ENCODE data around the gene ACADL.

The ACADL gene

DNA sequence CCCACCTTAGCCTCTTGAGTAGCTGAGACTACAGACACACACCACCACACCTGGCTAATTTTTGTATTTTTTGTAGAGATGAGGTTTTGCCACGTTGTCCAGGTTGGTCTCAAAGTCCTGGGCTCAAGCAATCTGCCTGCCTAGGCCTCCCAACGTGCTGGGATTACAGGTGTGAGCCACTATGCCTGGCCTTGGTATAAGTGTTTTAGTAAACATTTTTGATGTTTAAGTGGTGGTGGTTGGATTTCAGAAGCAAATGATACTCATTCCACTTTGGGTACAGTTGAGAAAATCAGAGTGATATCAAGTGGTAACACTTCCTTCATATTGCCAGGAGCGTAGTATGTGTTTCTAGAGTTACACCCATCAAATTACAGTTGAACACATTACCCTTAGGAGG lies 25.4 kb downstream of the ACADL start:
- in situ Hi-C loops (cut with HindIII; ENCODE audit: low pct_ligation_motif_present, low sequenced_read_pairs) = loop anchor here (10.0 kb wide), 1 partner anchor 225 kb away; no protein-coding TSS in a partner anchor
- TF ChIP-seq CTCF (IDR thresholded peaks at IDR 0.05; ENCODE audit: low read depth, low read length, missing control alignments) = no peak
- no peaks in the 10 kb centered on the region for H3K36me3 ChIP-seq (replicated peaks)

DNA sequence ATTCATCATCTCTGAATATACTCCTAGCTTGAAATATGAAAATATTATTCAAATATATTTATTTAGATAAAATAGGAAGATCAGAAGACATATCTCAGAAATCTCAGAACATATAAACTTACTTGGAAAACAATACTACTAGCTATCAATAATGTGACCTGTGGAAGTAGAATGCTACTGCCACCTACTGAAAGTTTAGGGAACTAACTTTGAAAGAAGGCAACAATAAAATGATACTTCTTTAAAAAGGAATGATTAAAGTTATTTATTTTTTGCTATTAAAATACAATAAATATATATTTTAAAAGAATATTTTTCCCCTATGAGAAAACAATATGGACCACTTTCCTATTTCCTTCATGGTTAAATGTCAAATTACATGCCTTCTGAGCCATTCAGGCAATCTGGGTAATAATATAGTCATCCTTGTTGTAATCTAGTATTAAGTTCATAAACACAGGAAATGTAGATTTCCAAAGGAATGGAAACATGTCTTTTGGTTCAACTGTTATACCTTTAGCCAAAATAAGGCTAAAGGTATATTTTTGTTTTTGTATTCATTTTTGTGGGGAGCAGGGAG lies 26.0 kb downstream of the ACADL start:
- no peak for DNase-seq
- no peak overlapping the region for H3K4me3 ChIP-seq (ENCODE audit: low read depth, low read length)
- H3K27ac ChIP-seq = no peak overlapping the region
- in situ Hi-C loops (cut with HindIII; ENCODE audit: low pct_ligation_motif_present, low sequenced_read_pairs) = loop anchor here (10.0 kb wide), 1 partner anchor 224 kb away; no protein-coding TSS in a partner anchor
- no peaks in the 10 kb centered on the region for H3K27me3 ChIP-seq (replicated peaks)
- peak; percentile 51 for TF ChIP-seq CTCF (IDR thresholded peaks at IDR 0.05; ENCODE audit: low read depth, low read length, missing control alignments)
- no peaks in the 10 kb centered on the region for H3K36me3 ChIP-seq (replicated peaks)

More for the DNA sequence above, 25.4 kb downstream of the ACADL start:
- Histone ChIP-seq H3K27ac (no peak overlapping the region), H3K27me3 (replicated peaks) (no peaks in the 10 kb centered on the region), H3K4me3 (ENCODE audit: low read depth, low read length) (no peak overlapping the region)
- DNase-seq = no peak

GRCh38 chr2:210198326-210198725 lies 26.9 kb downstream of the ACADL start:
- Histone ChIP-seq H3K36me3 (replicated peaks) (no peaks in the 10 kb centered on the region), H3K27ac (no peak overlapping the region), H3K4me3 (ENCODE audit: low read depth, low read length) (no peak overlapping the region), H3K27me3 (replicated peaks) (no peaks in the 10 kb centered on the region)
- in situ Hi-C loops (cut with HindIII; ENCODE audit: low pct_ligation_motif_present, low sequenced_read_pairs) = loop anchor here (10.0 kb wide), 1 partner anchor 224 kb away; no protein-coding TSS in a partner anchor
- no peak for TF ChIP-seq CTCF (IDR thresholded peaks at IDR 0.05; ENCODE audit: low read depth, low read length, missing control alignments)
- DNase-seq = no peak

DNA sequence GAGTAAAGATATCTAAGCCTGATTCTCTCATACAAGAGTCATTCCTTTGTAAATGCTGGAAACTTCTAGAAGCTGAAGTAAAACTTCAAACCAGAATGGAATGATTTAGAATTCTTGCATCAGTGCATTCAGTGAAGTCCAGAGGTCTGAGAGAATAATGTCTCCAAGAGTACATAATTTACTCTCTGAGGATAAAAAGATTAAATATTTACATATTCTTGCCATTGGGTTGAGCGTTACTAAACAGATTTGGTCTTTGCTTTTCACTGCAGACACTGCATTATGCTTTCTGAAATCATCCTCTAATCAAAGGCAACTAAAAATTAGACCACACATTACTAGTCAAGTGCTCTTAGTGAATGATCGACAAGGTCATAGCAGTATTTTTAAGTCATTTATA lies 27.5 kb downstream of the ACADL start:
- H3K27ac ChIP-seq = no peak overlapping the region
- in situ Hi-C loops (cut with HindIII; ENCODE audit: low pct_ligation_motif_present, low sequenced_read_pairs) = loop anchor here (10.0 kb wide), 1 partner anchor 223 kb away; no protein-coding TSS in a partner anchor

DNA sequence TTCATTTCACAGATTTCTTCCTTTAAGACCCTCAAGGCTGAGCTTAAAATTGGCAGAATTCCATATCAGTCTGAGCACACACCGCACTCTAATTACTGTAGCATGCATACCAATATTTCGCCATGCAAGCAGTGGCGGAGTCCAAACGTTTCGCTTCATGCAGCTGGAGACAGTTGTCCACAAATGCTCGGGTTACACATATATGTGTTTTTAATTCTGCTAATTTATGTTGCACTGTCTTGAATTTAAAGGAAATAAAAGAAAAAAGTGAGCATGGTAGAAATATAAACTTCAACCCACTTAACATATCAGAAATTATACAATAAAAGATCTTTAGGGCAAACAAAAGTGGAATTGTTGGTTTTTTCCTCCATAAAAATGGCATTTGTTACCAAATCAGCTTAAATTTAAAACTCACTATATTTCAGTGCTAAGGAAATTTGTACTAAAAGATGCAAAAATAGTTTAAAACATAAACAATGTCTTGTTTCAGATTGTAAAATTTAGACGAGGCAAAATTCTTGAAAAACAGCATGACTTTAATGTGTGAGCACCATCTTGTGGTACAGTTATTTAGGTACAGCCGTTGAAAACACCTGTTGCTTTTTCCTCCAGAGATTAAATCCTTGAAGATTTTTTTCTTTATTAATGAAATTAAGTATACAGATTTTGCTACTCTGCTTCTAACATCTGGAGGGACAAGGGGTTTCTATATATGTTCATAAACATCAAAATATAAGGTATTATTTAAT lies 30.0 kb downstream of the ACADL start:
- in situ Hi-C loops (cut with HindIII; ENCODE audit: low pct_ligation_motif_present, low sequenced_read_pairs) = loop anchor here (10.0 kb wide), 1 partner anchor 220 kb away; no protein-coding TSS in a partner anchor
- Histone ChIP-seq H3K4me3 (ENCODE audit: low read depth, low read length) (peak overlapping the region; percentile 43), H3K27ac (no peak overlapping the region), H3K36me3 (replicated peaks) (no peaks in the 10 kb centered on the region), H3K27me3 (replicated peaks) (no peaks in the 10 kb centered on the region)
- peak; percentile 7 for DNase-seq
- TF ChIP-seq CTCF (IDR thresholded peaks at IDR 0.05; ENCODE audit: low read depth, low read length, missing control alignments) = peak; percentile 43

More for the DNA sequence above, 27.5 kb downstream of the ACADL start:
- no peak for DNase-seq
- TF ChIP-seq CTCF (IDR thresholded peaks at IDR 0.05; ENCODE audit: low read depth, low read length, missing control alignments) = no peak
- Histone ChIP-seq H3K4me3 (ENCODE audit: low read depth, low read length) (no peak overlapping the region), H3K27me3 (replicated peaks) (no peaks in the 10 kb centered on the region), H3K36me3 (replicated peaks) (no peaks in the 10 kb centered on the region)
